ENCODE data around the gene TIGD1. TPM values are rescaled to one million over a fixed set of nuclear protein-coding genes. Genes with fewer than 3 reads are reported as not detected.

The TIGD1 gene
- total RNA-seq, 2 donors from 2014 or later: 3.6 to 4.2 TPM

DNA sequence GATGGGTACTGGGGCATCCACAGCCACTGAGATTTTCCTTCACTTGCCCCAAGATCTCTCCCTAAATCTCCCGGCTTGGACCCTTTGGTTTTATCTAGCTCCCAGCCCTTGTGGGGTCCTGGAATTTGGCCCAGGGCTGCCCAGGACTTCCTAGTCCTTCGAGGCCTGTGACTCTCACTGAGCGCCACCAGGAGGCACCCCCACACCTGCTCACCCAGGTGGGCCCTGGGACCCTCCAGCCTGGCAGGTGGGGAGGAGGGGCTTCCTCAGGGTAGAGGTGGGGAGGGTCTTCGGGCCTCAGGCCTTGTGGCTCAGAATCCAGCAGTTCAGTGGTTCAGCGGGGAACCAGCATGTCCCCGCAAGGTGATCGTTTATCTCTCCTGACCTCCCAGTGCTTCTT lies 42.1 kb downstream of the TIGD1 start:
- no peaks in the 10 kb centered on the region for H3K9me3 ChIP-seq
- ATAC-seq (no peak), DNase-seq (no peak)
- H3K27me3 ChIP-seq: peaks cover 0 to 5% of the 10 kb centered on the region in 2 donors
- TF ChIP-seq POLR2A (IDR thresholded peaks at IDR 0.05): no peak
- TF ChIP-seq, protein P1, sequence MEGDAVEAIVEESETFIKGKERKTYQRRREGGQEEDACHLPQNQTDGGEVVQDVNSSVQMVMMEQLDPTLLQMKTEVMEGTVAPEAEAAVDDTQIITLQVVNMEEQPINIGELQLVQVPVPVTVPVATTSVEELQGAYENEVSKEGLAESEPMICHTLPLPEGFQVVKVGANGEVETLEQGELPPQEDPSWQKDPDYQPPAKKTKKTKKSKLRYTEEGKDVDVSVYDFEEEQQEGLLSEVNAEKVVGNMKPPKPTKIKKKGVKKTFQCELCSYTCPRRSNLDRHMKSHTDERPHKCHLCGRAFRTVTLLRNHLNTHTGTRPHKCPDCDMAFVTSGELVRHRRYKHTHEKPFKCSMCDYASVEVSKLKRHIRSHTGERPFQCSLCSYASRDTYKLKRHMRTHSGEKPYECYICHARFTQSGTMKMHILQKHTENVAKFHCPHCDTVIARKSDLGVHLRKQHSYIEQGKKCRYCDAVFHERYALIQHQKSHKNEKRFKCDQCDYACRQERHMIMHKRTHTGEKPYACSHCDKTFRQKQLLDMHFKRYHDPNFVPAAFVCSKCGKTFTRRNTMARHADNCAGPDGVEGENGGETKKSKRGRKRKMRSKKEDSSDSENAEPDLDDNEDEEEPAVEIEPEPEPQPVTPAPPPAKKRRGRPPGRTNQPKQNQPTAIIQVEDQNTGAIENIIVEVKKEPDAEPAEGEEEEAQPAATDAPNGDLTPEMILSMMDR (IDR thresholded peaks at IDR 0.05): no peak
- intact Hi-C loops (cut with DNase I): no loop called here
- no peak overlapping the region for H3K27ac ChIP-seq
- peaks cover 2% of the 10 kb centered on the region for H3K4me1 ChIP-seq
- no peaks in the 10 kb centered on the region for H3K36me3 ChIP-seq (replicated peaks in 1 of 2; ENCODE audit: insufficient read depth in 1 of 2, low read depth in 2 of 2)
- 65 to 80% methylated on average over 2 to 7 of the region's 7 CpGs for WGBS, 2 donors
- H3K4me3 ChIP-seq: no peak overlapping the region

DNA sequence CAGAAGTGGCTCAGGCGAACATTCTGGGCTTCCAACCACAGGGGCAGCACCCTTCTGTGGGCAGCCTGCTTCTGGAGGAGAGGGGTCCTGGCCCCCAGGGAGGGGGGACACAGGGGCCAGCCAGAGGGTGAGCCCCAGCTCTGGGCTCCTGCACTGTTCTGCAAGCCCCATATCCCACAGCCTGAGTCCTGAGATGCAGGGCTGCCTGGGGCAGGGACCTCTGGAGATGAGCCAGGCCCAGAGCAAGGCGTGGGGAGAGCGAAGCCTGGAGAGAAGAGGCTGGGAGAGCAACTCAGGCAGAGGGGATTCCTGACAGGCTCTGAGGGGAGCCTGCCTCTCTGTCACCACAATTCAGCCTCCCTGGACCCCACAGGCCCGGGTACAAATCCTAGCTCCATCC lies 43.6 kb downstream of the TIGD1 start:
- Histone ChIP-seq H3K4me1 (peaks cover 14% of the 10 kb centered on the region), H3K9me3 (no peaks in the 10 kb centered on the region), H3K4me3 (no peak overlapping the region), H3K36me3 (replicated peaks in 1 of 2; ENCODE audit: insufficient read depth in 1 of 2, low read depth in 2 of 2) (no peaks in the 10 kb centered on the region), H3K27me3 (peaks cover 0 to 6% of the 10 kb centered on the region in 2 donors), H3K27ac (no peak overlapping the region)
- intact Hi-C loops (cut with DNase I): no loop called here
- no peak for ATAC-seq
- DNase-seq: no peak
- TF ChIP-seq POLR2A (IDR thresholded peaks at IDR 0.05): no peak
- TF ChIP-seq, protein P1 (IDR thresholded peaks at IDR 0.05): no peak
- WGBS, 2 donors: 82 to 90% methylated on average over 2 to 4 of the region's 4 CpGs

DNA sequence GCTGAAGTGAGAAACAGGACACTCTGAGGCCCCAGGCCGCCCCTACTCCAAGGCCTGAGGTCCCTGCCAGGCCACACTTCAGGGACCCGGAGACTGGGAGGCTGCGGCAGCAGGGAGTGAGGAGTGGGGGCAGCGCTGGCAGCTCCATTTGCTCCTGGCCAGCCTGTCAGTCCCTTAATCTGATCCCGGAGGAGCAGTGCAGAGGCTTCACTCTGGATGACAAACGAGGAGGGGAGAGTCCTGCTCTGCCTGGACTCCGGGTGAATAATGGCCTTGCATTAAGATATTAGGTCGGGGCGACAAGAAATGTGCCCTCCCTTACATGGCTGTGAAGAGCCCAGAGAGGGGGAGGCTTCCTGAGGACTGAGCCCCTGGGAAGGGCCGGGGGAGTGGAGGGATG lies 44.5 kb downstream of the TIGD1 start:
- WGBS, 2 donors: 60 to 65% methylated on average over 9 of the region's 10 CpGs
- ATAC-seq (no peak), DNase-seq (no peak)
- intact Hi-C loops (cut with DNase I): no loop called here
- H3K36me3 ChIP-seq (replicated peaks in 1 of 2; ENCODE audit: insufficient read depth in 1 of 2, low read depth in 2 of 2): no peaks in the 10 kb centered on the region
- H3K4me3 ChIP-seq: no peak overlapping the region
- no peak overlapping the region for H3K27ac ChIP-seq
- peaks cover 0 to 6% of the 10 kb centered on the region in 2 donors for H3K27me3 ChIP-seq
- H3K9me3 ChIP-seq: no peaks in the 10 kb centered on the region
- H3K4me1 ChIP-seq: peaks cover 22% of the 10 kb centered on the region
- TF ChIP-seq, protein P1 (IDR thresholded peaks at IDR 0.05): no peak
- TF ChIP-seq POLR2A (IDR thresholded peaks at IDR 0.05): no peak

DNA sequence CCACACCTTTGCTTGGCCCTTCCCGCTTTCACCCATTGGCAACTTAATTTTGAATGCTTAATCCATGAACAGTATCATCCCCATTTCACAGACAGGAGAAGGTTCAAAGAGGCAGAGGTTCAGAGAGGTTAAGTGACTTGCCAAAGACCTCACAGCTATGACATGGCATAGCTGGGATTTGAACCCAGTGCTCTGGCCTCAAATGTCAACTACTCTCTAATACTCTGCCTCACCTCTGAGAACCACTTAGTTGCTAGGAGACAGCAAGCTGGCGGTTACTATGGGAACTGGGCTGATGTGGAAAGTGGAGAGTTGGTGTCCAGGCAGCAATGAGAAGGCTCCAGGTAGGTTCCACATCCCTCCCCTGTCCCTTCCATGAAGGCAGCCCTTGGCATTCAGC lies 45.9 kb downstream of the TIGD1 start:
- TF ChIP-seq, protein P1 (IDR thresholded peaks at IDR 0.05): no peak
- TF ChIP-seq POLR2A (IDR thresholded peaks at IDR 0.05): no peak
- Histone ChIP-seq H3K9me3 (no peaks in the 10 kb centered on the region), H3K27me3 (peaks cover 0 to 6% of the 10 kb centered on the region in 2 donors), H3K4me1 (peaks cover 22% of the 10 kb centered on the region), H3K36me3 (replicated peaks in 1 of 2; ENCODE audit: insufficient read depth in 1 of 2, low read depth in 2 of 2) (no peaks in the 10 kb centered on the region), H3K4me3 (no peak overlapping the region), H3K27ac (no peak overlapping the region)
- intact Hi-C loops (cut with DNase I): no loop called here
- ATAC-seq (no peak), DNase-seq (no peak)
- 90 to 91% methylated on average over 2 of the region's 2 CpGs for WGBS, 2 donors

DNA sequence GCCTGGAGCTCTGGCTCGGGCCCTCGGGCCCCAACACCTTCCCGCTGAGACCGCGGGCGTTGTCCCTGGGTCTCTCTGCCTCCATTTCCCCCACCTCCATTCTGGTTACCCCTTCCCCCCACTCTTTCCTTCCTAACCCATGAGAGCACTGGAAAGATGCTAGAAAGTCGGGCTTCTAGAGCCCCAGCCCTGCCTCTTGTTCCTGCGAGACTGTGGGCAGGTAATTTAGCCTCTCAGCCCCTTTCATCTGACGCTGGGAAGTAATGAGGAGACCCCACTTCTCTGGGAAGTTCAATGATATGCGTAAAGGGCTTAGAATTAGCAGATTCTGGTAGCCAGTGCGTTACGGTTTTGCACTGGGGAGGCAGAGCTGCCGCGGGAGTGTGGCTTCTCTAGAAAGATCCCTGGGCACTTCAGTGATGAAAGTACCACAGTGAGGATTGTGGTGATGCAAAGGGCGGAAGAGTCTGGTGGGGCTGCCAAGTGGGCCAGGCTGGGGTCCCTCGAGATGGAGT lies 46.5 kb downstream of the TIGD1 start:
- TF ChIP-seq, protein P1 (IDR thresholded peaks at IDR 0.05): no peak
- ATAC-seq (no peak), DNase-seq (no peak)
- Histone ChIP-seq H3K9me3 (no peaks in the 10 kb centered on the region), H3K27me3 (peaks cover 0 to 6% of the 10 kb centered on the region in 2 donors), H3K4me3 (no peak overlapping the region), H3K36me3 (replicated peaks in 1 of 2; ENCODE audit: insufficient read depth in 1 of 2, low read depth in 2 of 2) (no peaks in the 10 kb centered on the region), H3K4me1 (peaks cover 22% of the 10 kb centered on the region), H3K27ac (no peak overlapping the region)
- WGBS, 2 donors: 59 to 75% methylated on average over 15 to 16 of the region's 16 CpGs
- intact Hi-C loops (cut with DNase I): no loop called here

All from body of pancreas (tissue), 4 donors.